ENCODE results near the gene ITPR2.
"Not testable (repeated sequence)": the region's sequence is repeated elsewhere in the genome, so short reads cannot be mapped to it uniquely, and the experiment has no call there.

The ITPR2 gene

GRCh38 chr12:26848156-26848825 is 15.3 kb upstream of the ITPR2 start:
- no peak for DNase-seq

GRCh38 chr12:26847431-26847830 is 14.4 kb upstream of the ITPR2 start:
- DNase-seq = no peak

- DNase-seq = no peak
Observed at GRCh38 chr12:26846416-26846815, 13.4 kb upstream of the ITPR2 start.

- no peak for DNase-seq
Observed at GRCh38 chr12:26845984-26846383, 13.0 kb upstream of the ITPR2 start.

GRCh38 chr12:26845057-26845666 is 12.2 kb upstream of the ITPR2 start:
- DNase-seq = no peak

GRCh38 chr12:26843311-26843710 is 10.3 kb upstream of the ITPR2 start:
- DNase-seq = no peak

- DNase-seq = no peak
Observed at GRCh38 chr12:26841085-26841484, 8.1 kb upstream of the ITPR2 start.

- no peak for DNase-seq
Observed at GRCh38 chr12:26839512-26839911, 6.5 kb upstream of the ITPR2 start.

- no peak for DNase-seq
Observed at GRCh38 chr12:26838888-26839416, 6.0 kb upstream of the ITPR2 start.

- DNase-seq = no peak
Observed at GRCh38 chr12:26836201-26836600, 3.2 kb upstream of the ITPR2 start.

- not testable (repeated sequence) for DNase-seq
Observed at GRCh38 chr12:26834503-26835060, 1.6 kb upstream of the ITPR2 start.

GRCh38 chr12:26833743-26834490 is 923 bp upstream of the ITPR2 start:
- no peak for DNase-seq

GRCh38 chr12:26831951-26832821 is 808 bp downstream of the ITPR2 start:
- no peak for DNase-seq

- no peak for DNase-seq
Observed at GRCh38 chr12:26830783-26831551, 2.0 kb downstream of the ITPR2 start.

GRCh38 chr12:26830363-26830762 is 2.6 kb downstream of the ITPR2 start:
- no peak for DNase-seq

GRCh38 chr12:26828280-26829073 is 4.5 kb downstream of the ITPR2 start:
- DNase-seq = no peak

GRCh38 chr12:26826437-26826836 is 6.6 kb downstream of the ITPR2 start:
- DNase-seq = no peak

GRCh38 chr12:26825459-26826016 is 7.5 kb downstream of the ITPR2 start:
- no peak for DNase-seq

GRCh38 chr12:26823390-26823789 is 9.6 kb downstream of the ITPR2 start:
- DNase-seq = no peak

- no peak for DNase-seq
Observed at GRCh38 chr12:26822026-26822425, 11.0 kb downstream of the ITPR2 start.

Data from cerebellar nuclear complex (tissue), 1 donor.